Stimulated activated CD8-positive, alpha-beta memory T cell treated with anti-CD3 and anti-CD28 coated beads, Interleukin-7, amount 100 ng/mL, for 4 hours (primary cell): Measurements from ENCODE around the gene ITGB6.

ENCODE experiments used
- DNase-seq, 2 donors: peaks; one replicate each; pipeline ENCODE4 v3.0.0-alpha.2; 2020; ENCODE audit warnings: low read depth in 2 of 2

Gene ITGB6, protein sequence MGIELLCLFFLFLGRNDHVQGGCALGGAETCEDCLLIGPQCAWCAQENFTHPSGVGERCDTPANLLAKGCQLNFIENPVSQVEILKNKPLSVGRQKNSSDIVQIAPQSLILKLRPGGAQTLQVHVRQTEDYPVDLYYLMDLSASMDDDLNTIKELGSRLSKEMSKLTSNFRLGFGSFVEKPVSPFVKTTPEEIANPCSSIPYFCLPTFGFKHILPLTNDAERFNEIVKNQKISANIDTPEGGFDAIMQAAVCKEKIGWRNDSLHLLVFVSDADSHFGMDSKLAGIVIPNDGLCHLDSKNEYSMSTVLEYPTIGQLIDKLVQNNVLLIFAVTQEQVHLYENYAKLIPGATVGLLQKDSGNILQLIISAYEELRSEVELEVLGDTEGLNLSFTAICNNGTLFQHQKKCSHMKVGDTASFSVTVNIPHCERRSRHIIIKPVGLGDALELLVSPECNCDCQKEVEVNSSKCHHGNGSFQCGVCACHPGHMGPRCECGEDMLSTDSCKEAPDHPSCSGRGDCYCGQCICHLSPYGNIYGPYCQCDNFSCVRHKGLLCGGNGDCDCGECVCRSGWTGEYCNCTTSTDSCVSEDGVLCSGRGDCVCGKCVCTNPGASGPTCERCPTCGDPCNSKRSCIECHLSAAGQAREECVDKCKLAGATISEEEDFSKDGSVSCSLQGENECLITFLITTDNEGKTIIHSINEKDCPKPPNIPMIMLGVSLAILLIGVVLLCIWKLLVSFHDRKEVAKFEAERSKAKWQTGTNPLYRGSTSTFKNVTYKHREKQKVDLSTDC

DNA sequence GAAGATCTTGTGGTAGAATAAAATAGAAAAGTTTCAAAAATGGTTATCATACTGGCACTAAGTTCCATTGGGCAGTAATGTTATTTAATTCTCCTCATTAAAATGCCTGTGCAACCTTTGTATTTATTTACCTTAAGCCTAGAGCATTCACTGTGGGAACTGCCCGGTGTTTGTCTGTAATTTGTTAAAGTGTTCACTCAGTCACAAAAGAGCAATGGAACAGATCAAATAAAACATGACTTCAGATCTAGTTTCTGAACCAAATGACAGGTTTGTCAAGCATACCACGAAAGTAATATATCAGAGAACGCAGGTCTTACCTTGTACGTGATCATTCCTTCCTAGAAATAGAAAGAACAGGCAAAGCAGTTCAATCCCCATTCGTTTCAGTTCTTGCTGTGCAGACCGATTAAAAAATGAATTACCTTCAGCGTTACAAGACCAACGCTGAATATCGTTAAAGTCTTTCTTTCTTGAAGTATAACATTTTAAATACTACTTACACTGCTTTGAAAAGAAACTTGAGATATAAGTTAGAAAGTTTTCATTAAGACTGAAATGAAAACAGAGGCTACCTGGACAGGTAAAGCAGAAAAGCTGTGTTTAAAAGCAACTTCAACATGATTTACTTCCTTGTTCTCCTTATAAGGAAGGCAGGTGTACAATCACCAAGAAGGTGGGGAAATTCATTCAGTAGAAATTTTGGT, at the start of gene ITGB6:
ITGB6 (minus strand) TSS at position 590 of the 707 bp plus-strand sequence; CDS start at position 381, 209 bp downstream.
- DNase-seq = no peak

DNA sequence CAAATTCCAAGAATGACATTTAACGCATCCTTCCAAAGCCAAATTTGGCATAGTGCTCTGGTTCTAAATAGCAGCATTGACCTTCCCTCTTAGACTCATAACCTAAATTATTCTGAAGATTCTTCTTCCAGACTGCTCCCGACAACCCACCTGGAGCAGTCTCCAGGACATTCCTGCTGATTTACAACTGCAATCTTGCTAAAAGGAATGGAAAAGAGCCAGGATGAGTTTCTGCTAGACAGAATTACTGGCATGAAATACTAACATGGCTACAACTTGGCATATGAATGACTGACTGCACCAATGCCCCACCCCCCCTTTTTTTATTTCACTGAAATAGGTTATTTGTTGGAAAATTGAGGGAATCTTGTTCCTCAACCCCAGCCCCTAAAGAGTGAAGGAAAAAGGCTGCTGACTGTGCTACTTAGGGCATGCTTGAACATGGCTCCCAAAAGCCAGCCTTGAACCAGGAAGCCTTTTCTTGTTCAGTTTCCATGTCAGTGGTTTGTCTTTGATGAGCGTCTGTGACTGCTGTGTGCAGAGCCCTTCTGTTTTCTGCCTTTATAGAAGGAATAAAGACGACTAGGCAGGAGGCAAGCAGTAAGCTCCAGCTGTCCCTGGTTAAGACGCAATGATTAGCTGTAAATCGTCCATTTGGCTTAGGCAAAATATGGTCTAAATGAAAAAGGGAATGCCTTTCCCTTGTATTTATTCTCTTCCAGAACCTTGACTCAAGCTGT, 47.4 kb upstream of the ITGB6 start:
- DNase-seq = no peak

DNA sequence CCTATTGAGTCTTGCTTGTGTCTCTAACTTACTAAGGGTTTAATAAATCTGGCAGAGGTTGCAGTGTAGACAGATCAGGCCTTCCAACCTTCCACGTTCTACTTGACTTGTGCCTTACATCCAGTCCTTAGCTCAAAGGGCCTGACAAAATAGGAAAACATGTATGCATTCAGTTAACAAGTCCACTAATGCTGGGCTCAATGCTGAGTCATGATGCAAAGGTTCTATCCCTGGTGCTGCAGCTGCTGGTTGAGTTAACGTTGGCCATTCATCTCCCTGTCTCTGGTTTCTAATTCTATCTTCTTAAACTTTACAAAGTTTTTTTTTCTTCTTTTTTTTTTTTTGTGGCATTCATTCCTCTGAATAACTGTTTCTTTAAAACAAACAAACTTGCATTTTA, 46.3 kb upstream of the ITGB6 start:
- no peak for DNase-seq

DNA sequence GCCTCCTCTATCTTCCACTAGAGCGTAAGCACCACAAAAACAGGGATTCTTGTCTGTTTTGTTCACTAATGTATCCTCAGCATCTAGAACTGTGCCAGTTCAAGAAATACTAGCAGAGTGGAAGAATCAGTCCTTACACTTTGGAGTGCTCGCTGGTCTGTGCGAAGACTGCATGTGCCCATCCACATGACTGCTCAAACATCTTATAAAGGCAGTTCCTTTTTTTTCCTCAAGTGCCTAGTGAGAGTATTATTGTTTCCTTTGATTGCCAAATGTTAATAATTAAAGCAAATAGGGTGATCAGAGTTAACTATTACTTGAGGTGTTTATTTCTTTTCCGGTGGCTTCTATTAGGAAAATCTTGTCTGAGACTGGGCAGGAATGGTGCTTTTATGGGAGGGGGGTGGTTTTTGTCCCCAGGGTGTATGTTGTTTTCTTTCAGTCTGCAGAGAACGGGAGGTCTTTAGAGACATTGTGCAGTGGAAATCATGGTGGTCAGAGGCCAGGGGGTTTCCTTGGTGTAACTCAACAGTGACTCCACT, 45.6 kb upstream of the ITGB6 start:
- no peak for DNase-seq

DNA sequence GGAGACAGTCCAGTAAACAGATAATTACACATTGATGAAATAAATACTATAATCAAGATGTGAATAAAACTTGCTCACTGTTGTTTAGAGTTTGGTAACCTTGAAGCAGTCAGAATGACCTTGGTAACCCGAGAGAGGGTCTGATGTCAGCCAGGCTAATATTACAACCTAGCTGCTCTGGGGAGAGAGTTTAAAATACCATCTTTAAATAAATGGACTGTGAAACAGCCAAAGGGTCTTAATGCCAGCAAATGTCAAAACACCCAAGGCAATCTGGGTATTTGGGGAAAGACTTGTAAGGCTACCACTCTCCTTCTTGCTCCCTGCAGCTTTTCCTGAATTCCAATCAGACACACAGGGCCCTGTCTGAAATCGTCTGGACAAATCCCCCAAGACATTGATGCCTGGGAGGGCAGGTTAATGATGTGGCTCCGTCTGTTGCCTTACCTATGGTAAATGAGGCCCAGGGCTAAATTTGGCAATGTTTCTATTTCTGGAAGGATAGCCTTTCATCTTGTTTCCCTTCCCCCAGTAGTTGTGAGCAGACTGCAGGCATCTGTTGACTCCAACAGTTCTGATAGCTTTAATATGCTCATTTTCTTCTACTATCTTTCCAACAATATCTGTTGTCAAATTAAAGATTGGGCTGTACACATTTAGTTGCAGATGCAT, 43.0 kb upstream of the ITGB6 start:
- DNase-seq = no peak

DNA sequence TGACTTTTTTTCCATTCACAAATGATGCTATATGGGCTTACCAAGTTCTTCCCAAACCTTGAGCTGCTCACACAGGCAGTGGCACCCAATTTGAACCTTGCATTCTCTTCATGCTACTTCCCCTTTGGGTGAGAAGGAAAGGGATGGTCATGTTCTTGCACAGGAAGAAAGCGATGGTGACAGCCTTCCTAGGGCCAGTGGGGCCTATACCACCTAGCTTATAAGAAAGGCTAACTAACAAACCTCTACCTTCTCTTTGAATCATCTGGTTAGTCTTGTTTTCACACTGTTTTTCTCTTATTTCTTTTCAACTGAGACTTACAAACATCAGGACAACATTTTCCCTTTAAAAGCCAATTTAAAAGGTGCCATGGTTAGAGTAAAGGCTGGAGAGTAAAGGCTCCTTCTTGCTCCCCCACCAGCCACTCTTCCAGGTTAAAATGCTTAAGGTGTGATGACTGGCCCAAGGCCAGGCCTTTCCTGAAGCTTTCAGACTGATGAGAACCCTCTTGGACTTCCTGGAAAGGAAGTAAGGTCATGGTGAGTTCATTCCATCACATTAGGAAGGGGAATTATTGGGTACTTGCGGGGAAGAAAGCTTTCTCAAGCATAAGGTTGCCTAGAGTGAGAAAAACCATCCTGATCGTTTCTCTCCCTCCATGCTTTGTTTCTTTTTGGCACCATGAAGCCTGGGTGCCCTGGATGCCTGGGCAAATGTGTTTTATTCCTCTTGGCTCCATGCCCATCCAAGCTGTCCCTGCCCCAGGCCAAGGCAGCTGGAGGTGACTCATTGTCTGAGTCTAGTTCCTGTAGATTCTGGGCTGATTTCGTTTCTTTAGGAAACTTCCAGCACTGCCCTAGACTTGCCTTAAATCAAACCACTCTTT, 41.4 kb upstream of the ITGB6 start:
- no peak for DNase-seq

DNA sequence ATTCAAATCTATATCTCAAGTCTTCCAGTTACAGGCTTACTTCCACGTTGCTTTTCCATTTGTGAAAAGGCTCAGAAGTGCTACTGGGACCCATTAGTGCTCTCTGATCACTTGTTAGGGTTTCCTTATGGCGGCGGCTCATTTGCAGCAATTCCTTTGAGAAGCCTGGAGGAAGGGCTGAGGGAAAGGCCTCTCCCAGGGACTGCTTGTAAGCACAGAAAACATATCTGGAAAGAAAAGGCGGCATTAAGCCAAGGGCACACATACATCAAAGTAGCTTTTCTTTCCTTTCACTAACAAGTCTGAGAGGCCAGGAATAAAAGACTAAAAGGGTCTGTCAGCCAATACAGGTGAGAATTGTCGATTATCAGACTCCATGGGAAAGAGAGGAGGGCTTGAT, 39.4 kb upstream of the ITGB6 start:
- DNase-seq = no peak

DNA sequence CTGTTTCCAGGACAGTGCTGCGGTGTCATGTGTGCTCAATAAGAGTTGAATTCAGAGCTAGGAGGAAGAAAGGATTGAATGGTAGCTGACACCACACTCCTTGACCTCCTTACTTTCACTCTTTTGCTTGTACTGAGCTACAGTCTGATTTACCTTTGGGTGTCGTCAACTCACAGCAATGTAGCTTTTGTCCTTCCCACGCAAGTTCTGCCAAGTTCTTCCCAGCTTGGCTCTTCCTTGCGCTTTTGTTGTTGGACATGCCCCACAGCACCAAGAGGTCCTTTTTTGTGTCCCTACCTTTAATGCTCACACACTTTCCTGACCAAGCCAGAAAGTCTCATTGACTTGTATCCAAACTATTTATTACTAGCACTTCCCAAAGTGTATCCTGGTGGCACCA, 38.3 kb upstream of the ITGB6 start:
- no peak for DNase-seq

DNA sequence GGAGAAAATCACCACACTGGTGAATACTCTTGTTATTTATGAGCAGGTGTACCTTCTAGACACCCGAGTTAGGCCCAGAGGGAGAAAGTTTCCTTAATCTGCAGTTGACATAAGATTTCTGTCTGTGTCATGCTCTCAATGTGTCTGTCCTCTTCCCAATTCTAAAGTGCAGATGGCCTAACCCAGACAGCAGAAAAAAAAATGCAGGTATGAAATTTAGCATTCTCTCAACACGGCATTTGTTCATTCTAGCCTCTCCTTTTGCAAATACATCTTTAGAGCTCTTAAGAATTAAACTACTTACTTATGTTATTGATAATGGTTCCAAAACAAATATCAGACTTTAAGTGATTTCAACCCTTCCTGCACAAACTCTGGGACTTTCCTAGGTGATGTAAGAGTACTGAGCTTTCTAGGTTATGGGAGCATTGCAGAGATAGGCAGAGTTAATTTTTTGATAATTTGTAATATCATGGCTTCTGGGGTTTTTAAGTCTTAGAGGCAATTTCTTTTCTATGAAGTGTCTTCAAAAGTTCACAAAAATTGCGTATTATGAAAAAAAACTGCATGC, 32.9 kb upstream of the ITGB6 start:
- no peak for DNase-seq

DNA sequence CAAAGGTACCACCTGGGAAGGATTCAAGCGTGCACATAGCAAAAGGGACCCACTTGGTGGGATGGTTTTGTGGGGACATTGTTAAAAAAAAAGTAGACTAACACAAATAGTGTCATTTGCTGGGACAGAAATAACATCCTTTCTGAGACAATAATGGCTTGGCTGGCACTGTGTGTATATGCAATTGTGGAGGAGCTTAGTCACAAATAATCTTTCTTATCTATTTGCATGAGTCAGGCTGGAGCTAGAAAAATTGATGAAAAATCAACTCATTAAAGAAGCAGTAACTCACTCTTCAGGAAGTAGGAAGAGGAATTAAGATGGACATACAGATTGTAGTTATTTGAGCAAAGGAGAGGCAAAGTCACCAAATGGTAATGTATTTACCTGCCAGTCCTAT, 29.5 kb upstream of the ITGB6 start:
- no peak for DNase-seq

DNA sequence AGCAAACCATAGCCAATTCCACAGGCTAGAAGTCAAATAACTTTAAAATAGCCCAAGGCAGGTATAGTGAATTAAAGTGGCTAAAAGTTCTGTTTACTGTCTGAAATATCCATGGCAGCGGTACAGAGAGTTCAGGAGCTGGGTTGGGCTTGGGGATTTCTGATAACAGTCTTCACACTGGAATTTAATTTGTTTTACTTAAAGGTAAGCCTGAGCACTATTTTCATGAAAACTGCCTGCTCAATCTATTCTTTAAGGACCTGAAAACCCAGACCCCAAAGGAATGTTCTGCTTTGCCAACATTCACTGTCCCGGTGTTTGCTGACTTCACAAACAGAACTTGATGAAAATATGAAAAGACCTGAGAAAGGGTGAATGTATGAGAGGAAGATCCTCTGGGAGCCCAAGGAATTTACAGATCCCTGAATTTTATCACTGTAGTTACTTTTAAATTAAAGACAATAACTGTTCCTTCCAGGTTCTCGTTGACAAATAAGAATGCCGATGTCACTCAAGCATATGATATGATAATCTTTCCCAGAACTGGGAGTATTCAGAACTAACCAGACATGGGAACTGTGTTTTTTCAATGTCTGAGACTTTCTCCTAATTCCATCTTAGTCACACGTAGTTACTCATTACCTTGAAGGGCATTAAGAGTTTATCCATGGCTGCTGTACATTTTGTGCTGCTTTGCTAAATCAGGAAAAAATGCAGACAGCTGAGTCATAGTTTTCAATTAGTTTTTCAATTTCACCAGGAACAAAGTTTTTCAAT, 28.3 kb upstream of the ITGB6 start:
- no peak for DNase-seq

DNA sequence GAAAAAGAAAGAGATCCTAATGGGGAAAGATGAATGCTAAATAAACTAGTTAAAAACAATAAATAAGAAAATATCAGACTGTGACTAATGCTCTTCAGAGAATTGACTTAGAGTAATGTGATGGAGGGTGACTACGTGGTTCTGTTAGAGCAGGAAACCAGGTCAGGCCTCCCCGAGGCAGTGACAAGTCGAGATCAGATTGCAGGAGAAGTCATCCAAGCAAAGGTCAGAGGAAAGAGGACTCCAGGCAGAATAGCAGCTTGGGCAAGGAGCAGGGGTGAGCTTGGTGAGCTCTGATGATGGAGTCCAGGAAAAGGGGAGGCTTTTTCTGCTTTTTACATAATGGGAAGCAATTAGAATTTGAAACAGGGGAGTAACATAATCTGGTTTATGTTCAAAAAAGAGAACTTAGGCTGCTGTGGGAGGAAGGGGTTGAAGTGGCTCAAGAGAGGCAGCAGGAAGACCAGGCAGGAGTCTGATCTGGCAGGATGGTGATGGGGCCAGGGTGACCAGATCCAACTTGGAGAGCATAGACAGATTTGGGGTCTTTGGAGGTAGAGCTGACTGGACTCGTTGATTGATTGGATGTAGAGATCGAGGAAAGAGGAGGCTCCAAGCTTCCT, 27.3 kb upstream of the ITGB6 start:
- DNase-seq = no peak

DNA sequence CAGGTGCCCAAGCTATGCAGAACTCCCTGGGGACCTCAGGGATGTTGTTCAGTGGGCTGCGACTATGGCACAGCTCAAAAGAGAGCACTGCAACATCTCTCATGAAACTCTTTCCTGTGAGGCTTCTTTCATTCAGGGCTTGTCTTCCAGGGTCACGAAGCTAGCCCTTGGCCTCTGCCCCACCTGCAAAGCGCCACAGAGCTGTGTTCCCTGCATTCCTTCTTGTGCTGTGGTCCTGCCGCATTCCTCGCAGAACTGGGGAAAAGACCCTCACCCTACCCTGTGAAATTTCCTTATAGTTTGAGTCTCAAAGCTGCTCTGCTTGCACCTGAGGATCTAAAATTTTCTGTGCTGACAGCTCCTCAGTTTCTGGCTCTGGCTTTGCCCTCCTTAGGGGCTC, 26.3 kb upstream of the ITGB6 start:
- DNase-seq = no peak

DNA sequence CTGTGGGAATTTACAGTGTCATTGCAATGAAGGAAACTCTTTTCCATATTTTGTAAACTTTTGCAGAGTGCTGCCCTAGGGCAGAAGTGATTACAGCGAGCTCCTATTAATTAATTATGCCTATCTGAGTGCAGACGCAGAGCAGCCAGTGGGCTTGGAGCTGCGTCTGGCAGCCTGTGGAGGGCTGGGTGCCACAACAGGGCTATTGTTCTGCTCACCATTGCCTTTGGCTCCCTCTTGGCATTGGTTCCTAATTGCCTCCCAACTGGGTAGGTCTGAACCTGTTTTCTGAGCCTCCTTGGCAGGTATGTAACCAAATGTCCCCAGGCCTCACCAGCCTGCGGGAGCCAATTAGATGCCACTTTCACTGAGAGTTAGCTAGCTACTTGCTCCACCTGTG, 25.6 kb upstream of the ITGB6 start:
- no peak for DNase-seq

DNA sequence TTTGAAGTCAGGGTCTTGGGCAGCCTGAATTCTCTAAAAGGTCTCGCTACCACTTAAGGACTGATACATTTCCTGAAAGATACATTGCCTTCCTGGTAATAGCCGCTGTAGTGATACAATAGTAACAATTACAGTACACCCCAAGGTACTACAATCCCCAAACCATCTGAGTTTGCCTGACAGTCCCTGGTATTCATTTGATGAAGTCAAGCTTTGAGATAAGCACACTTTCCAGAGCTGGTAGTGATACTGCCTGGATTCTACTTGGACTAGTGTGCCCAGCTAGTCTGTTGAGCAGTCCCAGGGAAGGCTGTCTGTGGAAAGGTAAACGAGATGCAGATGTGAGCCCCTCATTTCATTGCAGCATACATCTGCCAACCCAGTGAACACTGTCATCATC, 24.4 kb upstream of the ITGB6 start:
- DNase-seq = no peak

DNA sequence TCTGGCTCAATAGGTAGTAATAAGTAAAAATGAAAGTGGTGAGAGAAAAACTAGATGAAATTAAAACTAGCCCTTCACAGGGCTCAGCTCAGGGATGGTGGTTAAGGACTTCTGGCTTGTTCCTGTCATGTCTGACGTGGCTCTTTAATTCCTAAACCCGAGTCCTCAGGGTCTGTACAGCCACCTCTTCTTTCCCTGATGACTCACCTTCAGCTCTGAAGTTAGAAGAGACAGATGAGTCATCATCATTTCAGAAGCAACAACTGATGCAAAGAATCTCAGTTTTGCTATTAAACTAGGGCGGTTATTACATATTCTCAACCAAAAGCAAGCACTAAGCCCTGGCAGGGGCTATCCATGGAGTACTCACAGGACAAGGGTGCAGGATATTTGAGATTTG, 24.0 kb upstream of the ITGB6 start:
- DNase-seq = no peak

DNA sequence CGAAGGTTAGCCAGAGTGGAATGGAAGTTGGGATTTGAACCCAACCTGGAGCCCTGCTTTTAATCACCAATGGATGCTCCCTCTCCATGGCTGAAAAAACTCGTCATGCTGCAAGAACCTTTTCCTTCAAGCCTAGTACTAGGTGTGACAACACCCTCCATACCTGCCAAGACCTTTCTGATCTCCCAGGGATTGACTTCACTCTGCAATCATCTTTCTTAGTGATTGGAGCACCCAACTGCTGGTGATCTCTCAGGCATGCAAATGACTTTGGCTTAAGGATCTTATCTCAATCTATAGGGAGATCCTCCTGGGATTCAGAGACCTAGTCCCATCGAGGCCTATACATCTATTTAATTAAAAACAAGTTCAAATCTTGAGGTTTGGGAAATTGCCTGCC, 23.5 kb upstream of the ITGB6 start:
- DNase-seq = no peak

DNA sequence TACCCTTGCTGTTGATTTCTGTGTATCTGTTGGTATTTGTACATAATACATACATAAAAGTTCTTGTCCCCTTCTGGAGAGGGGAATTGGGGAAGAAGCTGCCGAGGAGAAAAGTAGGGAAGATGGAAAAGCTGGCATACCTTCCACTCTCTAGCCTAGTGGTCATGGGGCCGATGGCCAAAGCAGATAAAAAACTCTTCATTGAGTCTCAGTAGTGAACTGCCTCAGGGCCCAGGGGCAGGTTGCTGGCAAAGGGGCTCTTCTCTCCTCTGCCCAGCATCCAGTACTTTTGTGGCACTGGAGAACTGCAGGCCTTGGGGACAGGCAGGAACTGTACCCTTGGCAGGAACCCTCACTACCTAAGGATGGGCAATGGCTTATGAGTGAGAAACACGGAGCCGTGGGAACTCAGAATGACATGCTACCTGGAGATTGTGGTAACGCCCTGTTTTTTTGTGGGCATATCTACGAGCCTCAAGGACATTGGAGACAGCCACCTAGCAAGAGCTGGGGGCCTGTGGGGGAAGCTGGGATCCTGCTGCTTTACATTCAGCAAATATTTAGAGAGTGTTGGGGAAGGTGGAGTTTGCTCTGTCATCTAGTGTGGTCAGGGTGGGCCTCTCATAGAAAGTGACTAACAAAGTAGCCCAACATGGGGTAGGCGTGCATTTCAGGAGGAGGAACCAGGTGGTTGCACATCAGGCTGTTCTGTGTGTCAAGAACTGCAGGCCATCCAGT, 22.6 kb upstream of the ITGB6 start:
- no peak for DNase-seq
